WERI-Rb-1 (cell line): ENCODE data around the gene NUMB.

ENCODE experiments used
- DNase-seq: peaks from one replicate; pipeline ENCODE4 v3.0.0-alpha.2; 2020
- H3K27ac ChIP-seq: fragments of 250-450 bp; sonication (Bioruptor Pico); 2 replicates; pipeline ENCODE4 v1.5.1; 2020; ENCODE audit warnings: mild to moderate bottlenecking, moderate library complexity
- H3K27me3 ChIP-seq: fragments of 250-450 bp; sonication (Bioruptor Pico); 2 replicates; pipeline ENCODE4 v1.5.1; 2021; ENCODE audit warnings: mild to moderate bottlenecking, low read depth, moderate library complexity; ENCODE audit not compliant: insufficient read depth, severe bottlenecking
- H3K36me3 ChIP-seq: fragments of 250-450 bp; sonication (Bioruptor Pico); 2 replicates; pipeline ENCODE4 v1.5.1; 2020; ENCODE audit warnings: mild to moderate bottlenecking, moderate library complexity
- H3K4me3 ChIP-seq: 2 replicates; pipeline ENCODE4 v1.5.1; 2011; ENCODE audit warnings: low read depth, mild to moderate bottlenecking, control low read depth, low read length
- H3K9me3 ChIP-seq: fragments of 250-450 bp; sonication (Bioruptor Pico); 2 replicates; pipeline ENCODE4 v1.5.1; 2021; ENCODE audit warnings: mild to moderate bottlenecking, moderate library complexity; ENCODE audit not compliant: severe bottlenecking
- CTCF ChIP-seq: IDR thresholded peaks from 2 replicates; pipeline ENCODE4 v1.5.1; 2011; ENCODE audit warnings: low read depth, mild to moderate bottlenecking, control low read depth, inconsistent platforms, low read length

The NUMB gene

DNA sequence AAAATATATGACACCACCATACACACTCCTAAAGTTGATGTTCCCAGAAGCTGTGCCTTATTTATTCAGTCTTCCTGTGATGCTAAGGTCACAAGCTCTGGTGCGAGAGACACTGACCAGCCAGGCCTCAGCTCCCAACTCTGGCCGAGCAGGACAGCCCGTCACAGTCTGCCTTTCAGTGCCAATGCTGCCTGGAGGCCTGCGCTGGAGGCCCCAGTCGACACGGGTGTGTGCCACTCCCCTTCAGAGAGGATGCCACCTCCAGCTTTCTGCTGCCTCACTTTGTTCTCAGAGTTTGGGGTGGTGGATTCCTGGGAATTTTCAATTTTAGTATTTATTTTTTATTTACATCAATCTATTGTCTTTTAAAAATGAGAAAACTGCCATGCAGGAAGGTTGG, 228.3 kb downstream of the NUMB start:
- Histone ChIP-seq H3K27ac (no peak overlapping the region), H3K27me3 (no peaks in the 10 kb centered on the region), H3K4me3 (no peak overlapping the region), H3K9me3 (no peaks in the 10 kb centered on the region), H3K36me3 (no peaks in the 10 kb centered on the region)
- no peak for DNase-seq
- no peak for TF ChIP-seq CTCF

DNA sequence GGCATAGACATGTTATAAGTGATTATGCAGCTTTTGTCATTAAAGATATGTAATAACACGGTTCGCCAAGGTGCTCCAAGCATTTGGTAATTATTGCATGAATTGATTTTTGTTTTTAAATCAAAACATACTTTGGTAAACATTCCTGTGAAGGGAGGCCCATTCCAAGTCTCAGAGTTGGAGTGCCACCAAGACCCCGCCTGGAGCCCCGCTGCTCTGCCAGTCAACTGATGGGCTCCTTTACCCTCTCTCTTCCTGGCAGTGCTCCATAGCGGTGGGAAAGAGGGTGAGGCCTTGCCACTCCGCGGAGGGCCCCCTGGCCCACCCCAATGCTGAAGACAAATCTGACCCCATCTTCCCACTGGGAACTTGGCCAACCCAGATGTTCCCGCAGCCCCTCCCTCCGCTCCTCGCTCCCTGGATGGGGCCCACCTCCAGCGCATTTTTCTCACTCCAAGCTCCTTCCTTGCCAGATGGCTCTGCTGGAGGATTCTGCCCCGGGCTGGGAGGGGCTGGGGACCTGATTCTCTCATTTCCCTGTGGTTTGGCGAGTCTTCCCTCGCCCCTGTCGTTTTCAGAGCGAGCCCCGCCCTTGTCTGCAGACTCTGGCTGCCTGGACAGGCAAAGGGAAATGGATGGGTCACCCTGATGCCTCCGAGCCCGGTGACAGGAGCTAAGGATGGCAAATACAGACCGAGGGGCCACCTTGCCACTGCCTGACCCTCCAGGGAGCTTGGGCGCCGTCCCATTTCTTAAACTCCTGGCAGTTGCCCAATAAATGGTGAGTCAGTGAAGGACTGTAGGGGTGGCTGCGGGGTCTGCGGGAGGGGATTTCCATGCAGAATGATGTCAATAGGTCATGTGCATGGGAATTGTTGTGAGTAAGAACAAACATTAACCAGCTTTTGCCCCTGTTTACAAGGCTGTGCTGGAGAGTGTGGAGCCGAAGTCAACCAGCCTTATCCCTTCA, 230.2 kb downstream of the NUMB start:
- H3K27me3 ChIP-seq, result no peaks in the 10 kb centered on the region
- DNase-seq, result no peak
- H3K36me3 ChIP-seq, result no peaks in the 10 kb centered on the region
- H3K4me3 ChIP-seq, result no peak overlapping the region
- H3K9me3 ChIP-seq, result no peaks in the 10 kb centered on the region
- no peak overlapping the region for H3K27ac ChIP-seq
- no peak for TF ChIP-seq CTCF

- Histone ChIP-seq H3K4me3 (no peak overlapping the region), H3K36me3 (no peaks in the 10 kb centered on the region; the same call in 1 of the 2 replicates), H3K27me3 (no peaks in the 10 kb centered on the region), H3K27ac (no peak overlapping the region), H3K9me3 (no peaks in the 10 kb centered on the region)
- no peak for TF ChIP-seq CTCF
- DNase-seq, result no peak
Observed at GRCh38 chr14:73225496-73225895, 232.8 kb downstream of the NUMB start.
